Neural progenitor cell (in vitro differentiated cells): ENCODE measurements around the gene GFOD2. TPM values are rescaled to one million over a fixed set of nuclear protein-coding genes. Genes with fewer than 3 reads are reported as not detected.

Source experiments
- DNase-seq: peaks from one replicate; pipeline ENCODE4 v3.0.0-alpha.2; 2016; ENCODE audit warnings: low spot score
- H2AFZ ChIP-seq: fragments of 200-600 bp; sonication (generic); replicated peaks from 2 replicates; pipeline ENCODE4 v1.6.1; 2016; ENCODE audit warnings: antibody characterized with exemption
- H3F3A ChIP-seq: fragments of 200-600 bp; sonication (generic); 2 replicates; pipeline ENCODE4 v1.6.1; 2016; ENCODE audit warnings: antibody characterized with exemption, low read depth
- H3K27ac ChIP-seq: fragments of 200-600 bp; sonication (generic); 2 replicates; pipeline ENCODE4 v1.5.1; 2016; ENCODE audit warnings: mild to moderate bottlenecking
- H3K27me3 ChIP-seq: fragments of 200-600 bp; sonication (generic); 2 replicates; pipeline ENCODE4 v1.6.1; 2016; ENCODE audit warnings: mild to moderate bottlenecking, moderate library complexity
- H3K36me3 ChIP-seq: fragments of 200-600 bp; sonication (generic); 2 replicates; pipeline ENCODE4 v1.5.1; 2016
- H3K4me1 ChIP-seq: fragments of 200-600 bp; sonication (generic); 2 replicates; pipeline ENCODE4 v1.6.1; 2016; ENCODE audit warnings: mixed run types
- H3K4me2 ChIP-seq: fragments of 200-600 bp; sonication (generic); 2 replicates; pipeline ENCODE4 v1.6.1; 2016
- H3K4me3 ChIP-seq: fragments of 200-600 bp; sonication (generic); 2 replicates; pipeline ENCODE4 v1.5.1; 2016
- H3K79me2 ChIP-seq: fragments of 200-600 bp; sonication (generic); 2 replicates; pipeline ENCODE4 v1.6.1; 2016; ENCODE audit warnings: low read depth
- H3K9ac ChIP-seq: fragments of 200-600 bp; sonication (generic); 2 replicates; pipeline ENCODE4 v1.6.1; 2016
- H3K9me3 ChIP-seq: fragments of 200-600 bp; sonication (generic); 2 replicates; pipeline ENCODE4 v1.5.1; 2016; ENCODE audit warnings: low read depth
- H4K20me1 ChIP-seq: fragments of 200-600 bp; sonication (generic); 2 replicates; pipeline ENCODE4 v1.6.1; 2016; ENCODE audit warnings: low read depth
- H3K27ac Mint-ChIP-seq: 3 replicates; pipeline ENCODE4 v1.8.0; 2021; ENCODE audit warnings: mixed read lengths
- H3K27me3 Mint-ChIP-seq: 2 replicates; pipeline ENCODE4 v1.8.0; 2022; ENCODE audit warnings: low read depth, mild to moderate bottlenecking, inconsistent platforms, moderate library complexity, mixed read lengths; ENCODE audit not compliant: insufficient read depth
- H3K36me3 Mint-ChIP-seq: 3 replicates; pipeline ENCODE4 v1.8.0; 2021; ENCODE audit warnings: mixed read lengths
- H3K4me1 Mint-ChIP-seq: 3 replicates; pipeline ENCODE4 v1.8.0; 2021; ENCODE audit warnings: mixed read lengths
- H3K4me3 Mint-ChIP-seq: 3 replicates; pipeline ENCODE4 v1.8.0; 2021; ENCODE audit warnings: mild to moderate bottlenecking, moderate library complexity, mixed read lengths
- H3K9me3 Mint-ChIP-seq: 3 replicates; pipeline ENCODE4 v1.8.0; 2020; ENCODE audit warnings: mixed read lengths
- EZH2 ChIP-seq: fragments of 200-600 bp; sonication (generic); IDR thresholded peaks from 2 replicates; pipeline ENCODE4 v1.6.1; 2017; ENCODE audit warnings: antibody characterized with exemption, mild to moderate bottlenecking, moderate library complexity
- EZH2phosphoT487 ChIP-seq: fragments of 200-600 bp; sonication (generic); IDR thresholded peaks from 2 replicates; pipeline ENCODE4 v1.6.1; 2017; ENCODE audit warnings: antibody characterized with exemption
- total RNA-seq: library from RNA; depleted of rRNA; stranded (reverse); fragments of >200 nt; gene quantifications from 2 replicates; pipeline ENCODE4 v1.2.3, GENCODE V29; 2015; ENCODE audit warnings: low replicate concordance
- TF ChIP-seq, protein P1 (sequence below): fragments of 200-600 bp; sonication (generic); IDR thresholded peaks from 2 replicates; pipeline ENCODE4 v1.5.1; 2017; ENCODE audit warnings: antibody characterized with exemption, mild to moderate bottlenecking

Gene GFOD2
- total RNA-seq, 1 donor from 2014 or later = 13.2 TPM

DNA sequence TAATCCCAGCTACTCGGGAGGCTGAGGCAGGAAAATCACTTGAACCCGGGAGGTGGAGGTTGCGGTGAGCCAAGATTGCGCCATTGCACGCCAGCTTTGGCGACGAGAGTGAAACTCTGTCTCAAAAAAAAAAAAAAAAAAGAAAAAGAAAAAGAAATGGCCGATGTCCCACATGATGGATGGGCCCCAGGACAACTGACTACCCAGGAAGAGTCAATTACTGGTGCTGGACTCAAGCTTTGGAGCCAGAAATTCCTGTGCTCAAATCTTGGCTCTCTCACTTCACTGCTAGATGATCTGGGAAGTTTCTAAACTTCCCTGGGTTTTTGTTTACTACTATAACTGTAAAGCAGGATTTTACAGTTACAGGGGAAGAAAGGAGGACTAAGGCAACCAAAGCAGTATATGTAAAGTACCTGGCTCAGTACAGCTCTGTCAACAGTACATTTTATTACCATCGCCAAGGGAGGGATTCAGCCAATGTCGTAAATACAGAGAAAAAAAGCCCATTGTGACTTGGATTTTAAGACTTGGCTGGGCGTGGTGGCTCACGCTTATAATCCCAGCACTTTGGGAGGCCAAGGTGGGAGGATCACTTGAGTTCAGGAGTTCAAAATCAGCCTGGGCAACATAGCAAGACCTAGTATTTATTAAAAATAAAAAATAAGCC, 40.6 kb downstream of the GFOD2 start:
- peaks cover 8% of the 10 kb centered on the region for H3K36me3 Mint-ChIP-seq
- DNase-seq = no peak
- H3K27me3 Mint-ChIP-seq = peaks cover 4% of the 10 kb centered on the region
- H3K4me1 Mint-ChIP-seq = peaks cover 7% of the 10 kb centered on the region
- Histone ChIP-seq H3K4me2 (no peak overlapping the region), H3F3A (no peaks in the 10 kb centered on the region), H3K9ac (no peak overlapping the region), H3K9me3 (no peaks in the 10 kb centered on the region), H3K79me2 (no peaks in the 10 kb centered on the region), H3K27me3 (no peaks in the 10 kb centered on the region), H2AFZ (no peak overlapping the region), H3K36me3 (no peaks in the 10 kb centered on the region), H3K4me3 (no peak overlapping the region), H3K4me1 (no peaks in the 10 kb centered on the region), H4K20me1 (no peaks in the 10 kb centered on the region), H3K27ac (no peak overlapping the region)
- no peak overlapping the region for H3K27ac Mint-ChIP-seq
- H3K4me3 Mint-ChIP-seq = no peak overlapping the region
- no peaks in the 10 kb centered on the region for H3K9me3 Mint-ChIP-seq
- TF ChIP-seq EZH2phosphoT487 (no peak), EZH2 (no peak)
- TF ChIP-seq, protein P1, sequence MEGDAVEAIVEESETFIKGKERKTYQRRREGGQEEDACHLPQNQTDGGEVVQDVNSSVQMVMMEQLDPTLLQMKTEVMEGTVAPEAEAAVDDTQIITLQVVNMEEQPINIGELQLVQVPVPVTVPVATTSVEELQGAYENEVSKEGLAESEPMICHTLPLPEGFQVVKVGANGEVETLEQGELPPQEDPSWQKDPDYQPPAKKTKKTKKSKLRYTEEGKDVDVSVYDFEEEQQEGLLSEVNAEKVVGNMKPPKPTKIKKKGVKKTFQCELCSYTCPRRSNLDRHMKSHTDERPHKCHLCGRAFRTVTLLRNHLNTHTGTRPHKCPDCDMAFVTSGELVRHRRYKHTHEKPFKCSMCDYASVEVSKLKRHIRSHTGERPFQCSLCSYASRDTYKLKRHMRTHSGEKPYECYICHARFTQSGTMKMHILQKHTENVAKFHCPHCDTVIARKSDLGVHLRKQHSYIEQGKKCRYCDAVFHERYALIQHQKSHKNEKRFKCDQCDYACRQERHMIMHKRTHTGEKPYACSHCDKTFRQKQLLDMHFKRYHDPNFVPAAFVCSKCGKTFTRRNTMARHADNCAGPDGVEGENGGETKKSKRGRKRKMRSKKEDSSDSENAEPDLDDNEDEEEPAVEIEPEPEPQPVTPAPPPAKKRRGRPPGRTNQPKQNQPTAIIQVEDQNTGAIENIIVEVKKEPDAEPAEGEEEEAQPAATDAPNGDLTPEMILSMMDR = no peak

DNA sequence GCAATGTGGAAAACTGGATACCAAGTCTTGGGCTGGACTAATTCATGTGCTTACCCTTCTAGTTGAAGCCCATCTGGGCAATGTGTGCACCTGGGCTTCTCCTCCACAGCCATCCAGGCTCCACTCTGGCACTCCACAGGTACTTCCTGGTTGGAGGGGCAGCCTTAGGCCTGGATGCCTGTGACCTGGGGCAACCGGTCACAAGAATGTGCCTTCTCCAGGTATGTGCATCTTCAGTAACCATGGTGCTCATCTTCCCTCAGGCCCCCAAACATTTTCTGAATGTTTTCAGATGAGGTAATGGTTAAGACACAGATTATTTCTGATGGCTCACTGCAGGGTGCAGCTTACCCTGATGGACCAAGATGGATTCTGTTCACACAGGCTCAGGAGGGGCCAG, 41.4 kb downstream of the GFOD2 start:
- no peaks in the 10 kb centered on the region for H3K27me3 ChIP-seq
- no peak overlapping the region for H3K27ac Mint-ChIP-seq
- H3K27ac ChIP-seq = no peak overlapping the region
- H3K4me3 Mint-ChIP-seq = no peak overlapping the region
- no peak for DNase-seq
- no peak for TF ChIP-seq EZH2
- TF ChIP-seq, protein P1 = no peak
- no peak overlapping the region for H3K4me2 ChIP-seq
- H3F3A ChIP-seq = no peaks in the 10 kb centered on the region
- H3K79me2 ChIP-seq = no peaks in the 10 kb centered on the region
- H2AFZ ChIP-seq = no peak overlapping the region
- H4K20me1 ChIP-seq = no peaks in the 10 kb centered on the region
- no peaks in the 10 kb centered on the region for H3K4me1 ChIP-seq
- H3K4me3 ChIP-seq = no peak overlapping the region
- H3K9me3 Mint-ChIP-seq = no peaks in the 10 kb centered on the region
- no peaks in the 10 kb centered on the region for H3K9me3 ChIP-seq
- H3K4me1 Mint-ChIP-seq = peaks cover 8% of the 10 kb centered on the region
- H3K36me3 Mint-ChIP-seq = peaks cover 6% of the 10 kb centered on the region
- H3K27me3 Mint-ChIP-seq = peaks cover 4% of the 10 kb centered on the region
- H3K36me3 ChIP-seq = no peaks in the 10 kb centered on the region
- H3K9ac ChIP-seq = no peak overlapping the region

DNA sequence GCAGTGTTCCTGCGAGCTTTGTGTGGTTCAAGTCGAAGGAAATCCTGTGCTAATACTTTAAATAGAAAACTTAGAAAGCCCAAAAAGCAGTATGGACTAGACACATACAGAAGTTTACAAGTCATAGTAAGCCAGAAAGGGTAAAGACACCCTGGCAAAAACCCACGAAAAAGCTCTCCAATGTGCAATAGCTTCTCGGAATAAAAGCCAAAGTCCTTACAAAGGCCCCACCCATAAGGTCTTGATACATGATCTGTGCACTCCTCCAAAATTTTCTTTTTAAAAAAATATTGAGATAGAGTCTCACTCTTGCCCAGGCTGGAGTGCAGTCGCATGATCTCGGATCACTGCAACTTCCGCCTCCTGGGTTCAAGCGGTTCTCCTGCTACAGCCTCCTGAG, 42.2 kb downstream of the GFOD2 start:
- peaks cover 12% of the 10 kb centered on the region for H3K4me1 Mint-ChIP-seq
- Histone ChIP-seq H3K27me3 (no peaks in the 10 kb centered on the region), H3K4me1 (no peaks in the 10 kb centered on the region), H3K79me2 (no peaks in the 10 kb centered on the region), H2AFZ (no peak overlapping the region), H3K9me3 (no peaks in the 10 kb centered on the region), H3K36me3 (no peaks in the 10 kb centered on the region), H4K20me1 (no peaks in the 10 kb centered on the region), H3F3A (no peaks in the 10 kb centered on the region), H3K9ac (no peak overlapping the region), H3K27ac (no peak overlapping the region), H3K4me2 (no peak overlapping the region), H3K4me3 (no peak overlapping the region)
- no peak overlapping the region for H3K27ac Mint-ChIP-seq
- DNase-seq = no peak
- H3K27me3 Mint-ChIP-seq = peaks cover 4% of the 10 kb centered on the region
- H3K9me3 Mint-ChIP-seq = no peaks in the 10 kb centered on the region
- no peak overlapping the region for H3K4me3 Mint-ChIP-seq
- no peak for TF ChIP-seq EZH2phosphoT487
- TF ChIP-seq, protein P1 = no peak
- no peak for TF ChIP-seq EZH2
- H3K36me3 Mint-ChIP-seq = peaks cover 6% of the 10 kb centered on the region
